Measurements from ENCODE around the gene VENTX.

GRCh38 chr10:133287832-133288500, 50.3 kb downstream of the VENTX start:
- TF ChIP-seq, protein P1, sequence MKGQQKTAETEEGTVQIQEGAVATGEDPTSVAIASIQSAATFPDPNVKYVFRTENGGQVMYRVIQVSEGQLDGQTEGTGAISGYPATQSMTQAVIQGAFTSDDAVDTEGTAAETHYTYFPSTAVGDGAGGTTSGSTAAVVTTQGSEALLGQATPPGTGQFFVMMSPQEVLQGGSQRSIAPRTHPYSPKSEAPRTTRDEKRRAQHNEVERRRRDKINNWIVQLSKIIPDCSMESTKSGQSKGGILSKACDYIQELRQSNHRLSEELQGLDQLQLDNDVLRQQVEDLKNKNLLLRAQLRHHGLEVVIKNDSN (IDR thresholded peaks at IDR 0.05), result no peak
- TF ChIP-seq RAD21 (IDR thresholded peaks at IDR 0.05; ENCODE audit: low read depth) (no peak), CEBPB (IDR thresholded peaks at IDR 0.05) (no peak), EP300 (IDR thresholded peaks at IDR 0.05; ENCODE audit: borderline replicate concordance) (no peak), REST (IDR thresholded peaks at IDR 0.05; ENCODE audit: low read depth) (no peak)

All from Ishikawa (cell line).